ENCODE results near the gene ZNF26. TPM values are rescaled to one million over a fixed set of nuclear protein-coding genes. Genes with fewer than 3 reads are reported as not detected.

The ZNF26 gene
- total and polyA plus RNA-seq, 10 of the 15 experiments (the other 5 are each of a cell fraction or from before 2014, with no cell fraction given), result 1.00 to 17.1 (median 10.5) TPM

- TF ChIP-seq PML (IDR thresholded peaks at IDR 0.05; ENCODE audit: low read length), result 0 out of 2 replicates have a peak, but pooled peaks have one; percentile 53
- TF ChIP-seq EED (IDR thresholded peaks at IDR 0.05; ENCODE audit: low read depth), result no peak
- TF ChIP-seq MYB (IDR thresholded peaks at IDR 0.05; ENCODE audit: borderline replicate concordance, low read depth, low read length), result no peak
- peak; percentile 46 for TF ChIP-seq KLF5 (IDR thresholded peaks at IDR 0.05; ENCODE audit: partially characterized antibody)
- no peak for TF ChIP-seq SUZ12 (IDR thresholded peaks at IDR 0.05; ENCODE audit: unreplicated experiment)
- peak; percentile 95 for TF ChIP-seq RAD51 (IDR thresholded peaks at IDR 0.05)
- TF ChIP-seq ZZZ3 (IDR thresholded peaks at IDR 0.05; ENCODE audit: control insufficient read depth, insufficient read length, low read depth), result no peak
- no peak for TF ChIP-seq E2F8 (IDR thresholded peaks at IDR 0.05; ENCODE audit: low read depth, partially characterized antibody)
- TF ChIP-seq YBX1 (IDR thresholded peaks at IDR 0.05), result no peak
- TF ChIP-seq CHD2 (IDR thresholded peaks at IDR 0.05; ENCODE audit: borderline replicate concordance, low read depth, low read length), result no peak
- TF ChIP-seq ETV6 (conservative IDR thresholded peaks at IDR 0.05 in 1 of 2, IDR thresholded peaks at IDR 0.05 in 1 of 2; ENCODE audit: borderline replicate concordance in 1 of 2, low read depth in 1 of 2), result no peak
- TF ChIP-seq E4F1 (IDR thresholded peaks at IDR 0.05; ENCODE audit: borderline replicate concordance, partially characterized antibody), result no peak
- no peak for TF ChIP-seq PAX8 (IDR thresholded peaks at IDR 0.05)
- TF ChIP-seq IRF3 (IDR thresholded peaks at IDR 0.05), result no peak
- TF ChIP-seq ZNF217 (IDR thresholded peaks at IDR 0.05), result 0 out of 2 replicates have a peak, but pooled peaks have one; percentile 51
- TF ChIP-seq HSF1 (IDR thresholded peaks at IDR 0.05; ENCODE audit: low read depth, low read length), result no peak
- TF ChIP-seq FOS (IDR thresholded peaks at IDR 0.05; ENCODE audit: borderline replicate concordance, extremely low read depth, insufficient read length), result no peak
- TF ChIP-seq NR2F1 (conservative IDR thresholded peaks at IDR 0.05), result 0 out of 2 replicates have a peak, but pooled peaks have one; percentile 47
- TF ChIP-seq TCF3 (IDR thresholded peaks at IDR 0.05; ENCODE audit: borderline replicate concordance, insufficient read depth, low read depth, low read length), result no peak
These were observed 51.2 kb downstream of the ZNF26 start, which contains the start of gene ZNF84 (continued) for GRCh38 chr12:133037207-133038005.
